Panc1 (cell line): Measurements from ENCODE around the gene NOPCHAP1.

Experiments
- POLR2AphosphoS5 ChIP-seq: IDR thresholded peaks from 2 replicates; pipeline ENCODE4 v1.6.1; 2012; ENCODE audit warnings: mild to moderate bottlenecking, low read depth, low read length, moderate library complexity
- REST ChIP-seq, 2 experiments: IDR thresholded peaks; 2 replicates each; pipeline ENCODE4 v1.6.1; 2011 to 2012; ENCODE audit warnings: low read depth in 2 of 2, control low read depth in 1 of 2, low read length in 1 of 2, mild to moderate bottlenecking in 1 of 2, moderate library complexity in 1 of 2; ENCODE audit not compliant: insufficient read depth in 1 of 2
- SIN3A ChIP-seq: IDR thresholded peaks from 2 replicates; pipeline ENCODE4 v1.6.1; 2012; ENCODE audit warnings: low read depth, mild to moderate bottlenecking, low read length, moderate library complexity, borderline replicate concordance; ENCODE audit not compliant: insufficient read depth
- TCF7L2 ChIP-seq: IDR thresholded peaks from 2 replicates; pipeline ENCODE4 v1.6.1; 2011; ENCODE audit warnings: mild to moderate bottlenecking, low read depth, low read length, inconsistent platforms
- TF ChIP-seq, protein P1 (sequence below): fragments of 450-650 bp; IDR thresholded peaks from 2 replicates; pipeline ENCODE4 v1.5.1; 2017; ENCODE audit warnings: mild to moderate bottlenecking

- TF ChIP-seq REST (IDR thresholded peaks at IDR 0.05; ENCODE audit: insufficient read depth in 1 of 2, low read depth in 2 of 2, low read length in 1 of 2) (no peak), POLR2AphosphoS5 (no peak), SIN3A (no peak), TCF7L2 (no peak)
- TF ChIP-seq, protein P1, sequence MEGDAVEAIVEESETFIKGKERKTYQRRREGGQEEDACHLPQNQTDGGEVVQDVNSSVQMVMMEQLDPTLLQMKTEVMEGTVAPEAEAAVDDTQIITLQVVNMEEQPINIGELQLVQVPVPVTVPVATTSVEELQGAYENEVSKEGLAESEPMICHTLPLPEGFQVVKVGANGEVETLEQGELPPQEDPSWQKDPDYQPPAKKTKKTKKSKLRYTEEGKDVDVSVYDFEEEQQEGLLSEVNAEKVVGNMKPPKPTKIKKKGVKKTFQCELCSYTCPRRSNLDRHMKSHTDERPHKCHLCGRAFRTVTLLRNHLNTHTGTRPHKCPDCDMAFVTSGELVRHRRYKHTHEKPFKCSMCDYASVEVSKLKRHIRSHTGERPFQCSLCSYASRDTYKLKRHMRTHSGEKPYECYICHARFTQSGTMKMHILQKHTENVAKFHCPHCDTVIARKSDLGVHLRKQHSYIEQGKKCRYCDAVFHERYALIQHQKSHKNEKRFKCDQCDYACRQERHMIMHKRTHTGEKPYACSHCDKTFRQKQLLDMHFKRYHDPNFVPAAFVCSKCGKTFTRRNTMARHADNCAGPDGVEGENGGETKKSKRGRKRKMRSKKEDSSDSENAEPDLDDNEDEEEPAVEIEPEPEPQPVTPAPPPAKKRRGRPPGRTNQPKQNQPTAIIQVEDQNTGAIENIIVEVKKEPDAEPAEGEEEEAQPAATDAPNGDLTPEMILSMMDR: no peak
Measured at GRCh38 chr12:105001476-105001875, 15.4 kb downstream of the NOPCHAP1 start.
